GM19351 (cell line): ENCODE measurements around the gene SIGLEC11.

Experiments
- ATAC-seq: cut with Tn5 transposase; IDR thresholded peaks from one replicate; pipeline ENCODE4 v1.9.1; 2021; ENCODE audit warnings: mild to moderate bottlenecking, moderate library complexity; ENCODE audit not compliant: unreplicated experiment

SIGLEC11 gene

DNA sequence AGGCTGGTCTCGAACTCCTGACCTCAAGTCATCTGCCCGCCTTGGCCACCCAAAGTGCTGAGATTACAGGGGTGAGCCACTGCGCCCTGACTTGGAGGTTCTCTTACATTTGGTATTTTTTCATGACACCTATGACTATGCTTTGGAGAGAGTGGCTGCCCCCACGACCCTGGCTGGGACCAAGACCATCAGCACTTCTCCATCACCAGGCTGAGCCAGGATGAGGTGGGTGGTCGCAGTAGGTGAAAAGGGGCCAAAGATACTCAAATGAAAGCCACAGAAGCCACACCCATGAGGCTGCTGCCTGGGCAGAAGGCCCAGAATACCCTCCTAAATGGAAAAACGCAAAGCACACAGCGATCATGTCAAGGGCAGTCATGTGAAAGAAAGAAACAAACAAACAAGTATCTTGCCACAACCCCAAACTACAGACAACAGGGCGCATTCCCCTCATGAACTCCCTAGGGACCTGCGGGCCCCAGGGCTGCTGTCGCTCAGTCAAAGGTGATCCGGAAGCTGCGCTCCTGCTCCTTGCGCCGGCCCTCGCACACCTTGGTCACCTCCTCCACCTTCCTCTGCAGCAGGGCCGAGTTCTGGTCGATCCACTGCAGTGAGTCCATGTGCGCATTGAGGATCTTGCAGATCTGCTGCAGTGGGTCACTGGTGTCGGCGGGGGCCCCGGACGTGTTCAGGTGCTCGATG is 53.1 kb downstream of the SIGLEC11 start:
- ATAC-seq, result no peak

- no peak for ATAC-seq
Observed at GRCh38 chr19:49906879-49907564, 54.0 kb downstream of the SIGLEC11 start.

GRCh38 chr19:49904136-49904535 is 56.8 kb downstream of the SIGLEC11 start:
- no peak for ATAC-seq
